Retinal pigment epithelial cell (primary cell): ENCODE measurements around the gene STKLD1.

Experiments used
- DNase-seq: peaks from one replicate; pipeline ENCODE4 v3.0.0-alpha.2; 2010; ENCODE audit warnings: low read depth
- H3K4me3 ChIP-seq: 2 replicates; pipeline ENCODE4 v1.5.1; 2011; ENCODE audit warnings: mild to moderate bottlenecking, low read length, control low read depth, moderate library complexity
- CTCF ChIP-seq: conservative IDR thresholded peaks from 2 replicates; pipeline ENCODE4 v1.5.1; 2011; ENCODE audit warnings: low read depth, low read length, control low read depth, inconsistent platforms

Gene STKLD1

GRCh38 chr9:133367221-133367620 is 8.9 kb upstream of the STKLD1 start:
- no peak for DNase-seq
- TF ChIP-seq CTCF = no peak
- H3K4me3 ChIP-seq = no peak overlapping the region

- no peak for DNase-seq
- no peak for TF ChIP-seq CTCF
- H3K4me3 ChIP-seq = no peak overlapping the region
Measured at GRCh38 chr9:133367778-133368177, 8.4 kb upstream of the STKLD1 start.

- TF ChIP-seq CTCF = no peak
- H3K4me3 ChIP-seq = no peak overlapping the region
- DNase-seq = no peak
Measured at GRCh38 chr9:133368249-133368881, 7.8 kb upstream of the STKLD1 start.

- no peak overlapping the region for H3K4me3 ChIP-seq
- no peak for DNase-seq
- no peak for TF ChIP-seq CTCF
Measured at GRCh38 chr9:133369422-133369821, 6.7 kb upstream of the STKLD1 start.

GRCh38 chr9:133369933-133370332 is 6.2 kb upstream of the STKLD1 start:
- no peak for TF ChIP-seq CTCF
- no peak for DNase-seq
- H3K4me3 ChIP-seq = no peak overlapping the region

GRCh38 chr9:133370685-133371084 is 5.5 kb upstream of the STKLD1 start:
- no peak for TF ChIP-seq CTCF
- DNase-seq = no peak
- no peak overlapping the region for H3K4me3 ChIP-seq

- DNase-seq = no peak
- no peak for TF ChIP-seq CTCF
- H3K4me3 ChIP-seq = no peak overlapping the region
Measured at GRCh38 chr9:133371261-133371711, 4.9 kb upstream of the STKLD1 start.
